Naive thymus-derived CD8-positive, alpha-beta T cell (primary cell): ENCODE data around the gene ASCC1. TPM values are rescaled to one million over a fixed set of nuclear protein-coding genes. Genes with fewer than 3 reads are reported as not detected.

Experiments
- ATAC-seq, 2 donors: fragments of 150-1000 bp; cut with Tn5 transposase in 1 of 2; sonication (Bioruptor Pico), chemical (Tn5 transposase) in 1 of 2; 1 replicate in 1 of 2; 2 replicates in 1 of 2; pipeline ENCODE4 v1.10.0; 2021; ENCODE audit warnings: mild to moderate bottlenecking in 2 of 2, moderate library complexity in 2 of 2
- POLR2A ChIA-PET: fragments of 350-600 bp; sonication (Branson Sonifier 250); formaldehyde crosslinking; loops from one replicate; lab custom pipeline; 2021; ENCODE audit warnings: antibody characterized with exemption; lab: Charles Lee
- DNase-seq, 10 donors: peaks; one replicate each; pipeline versions ENCODE4 v3.0.0 to v3.0.0-alpha.2; 2020 to 2022
- H3K27ac Mint-ChIP-seq, 10 donors: one replicate each; pipeline ENCODE4 v1.8.0; 2020 to 2022; ENCODE audit warnings: mild to moderate bottlenecking in 10 of 10, mixed read lengths in 10 of 10, moderate library complexity in 4 of 10, inconsistent platforms in 1 of 10
- H3K27me3 Mint-ChIP-seq, 5 donors: one replicate each; pipeline ENCODE4 v1.8.0; 2021 to 2022; ENCODE audit warnings: mixed read lengths in 5 of 5
- H3K36me3 Mint-ChIP-seq, 3 donors: one replicate each; pipeline ENCODE4 v1.8.0; 2020 to 2022; ENCODE audit warnings: mixed read lengths in 3 of 3, mild to moderate bottlenecking in 2 of 3, inconsistent platforms in 1 of 3
- H3K4me1 Mint-ChIP-seq, 4 donors: one replicate each; pipeline ENCODE4 v1.8.0; 2021 to 2022; ENCODE audit warnings: mixed read lengths in 4 of 4
- H3K4me3 Mint-ChIP-seq, 10 donors: one replicate each; pipeline ENCODE4 v1.8.0; 2020 to 2022; ENCODE audit warnings: mild to moderate bottlenecking in 10 of 10, mixed read lengths in 10 of 10, moderate library complexity in 6 of 10, inconsistent platforms in 1 of 10
- H3K9me3 Mint-ChIP-seq, 9 donors: one replicate each; pipeline ENCODE4 v1.8.0; 2020 to 2022; ENCODE audit warnings: mixed read lengths in 9 of 9, mild to moderate bottlenecking in 3 of 9, inconsistent platforms in 1 of 9, moderate library complexity in 1 of 9
- polyA plus RNA-seq, 3 donors: library from polyadenylated mRNA; unstranded; fragments of 300-500 nt; fragmentation: Illumina TruSeq; gene quantifications; one replicate each; pipeline ENCODE4 v1.2.3, GENCODE V29; 2021
- total RNA-seq, 8 experiments: library from RNA in 2 of 8; stranded (reverse) in 2 of 8; gene quantifications; one replicate each; pipeline ENCODE4 v1.2.3 and lab custom pipeline; 2021 to 2026

The ASCC1 gene
- 10 to 100 TPM; 23.8 to 24.7 TPM for total RNA-seq
- polyA plus RNA-seq: 10 to 100 TPM; 21.2 to 44.4 (median 31.4) TPM
- total RNA-seq (lab: John Stamatoyannopoulos, UW): 18.7 to 36.0 (median 27.5) reads per million in 6 experiments

GRCh38 chr10:72215611-72216549, at the start of gene ASCC1, which contains the start of gene ANAPC16:
TSS of gene ASCC1 (minus strand) at chr10:72216276. CDS start at chr10:72213298, 2,978 bp downstream.
TSS of gene ANAPC16 (plus strand) at chr10:72216012. CDS start at chr10:72223915, 7,903 bp downstream.
- POLR2A ChIA-PET: interaction anchor here (0.6 to 4.1 kb wide), 49 partner anchors 10 to 1659 kb away, joined by 3 to 74 read pairs (median 5); partner anchors contain the start of genes DDIT4, DNAJB12 and SPOCK2
- ATAC-seq (peak; percentile 79 to 81), DNase-seq (peak; percentile 88 to 99 (median 96))
- Mint-ChIP-seq H3K4me1 (peaks cover 17 to 67% (median 51%) of the 10 kb centered on the region in 4 donors), H3K4me3 (peak within 1 kb of the TSS; percentile 91 to 100 (median 98)), H3K27me3 (no peaks in the 10 kb centered on the region), H3K27ac (peak within 1 kb of the TSS; percentile 94 to 100 (median 99)), H3K36me3 (peaks cover 0 to 32% (median 9%) of the 10 kb centered on the region in 3 donors), H3K9me3 (no peaks in the 10 kb centered on the region)

- H3K27me3 Mint-ChIP-seq: no peaks in the 10 kb centered on the region
- DNase-seq: no peak
- ATAC-seq: no peak
- H3K36me3 Mint-ChIP-seq: no peaks in the 10 kb centered on the region
- H3K9me3 Mint-ChIP-seq: no peaks in the 10 kb centered on the region
- peak overlapping the region in 7 of 10 donors; percentile 29 to 82 (median 64) for H3K27ac Mint-ChIP-seq
- H3K4me1 Mint-ChIP-seq: peaks cover 14 to 56% (median 44%) of the 10 kb centered on the region in 4 donors
- POLR2A ChIA-PET: interaction anchor here (0.5 to 3.3 kb wide), 6 partner anchors 9 to 331 kb away, joined by 3 to 29 read pairs (median 3); partner anchors contain the start of gene DDIT4
- peak overlapping the region in 1 of 10 donors; percentile 6 for H3K4me3 Mint-ChIP-seq
These were observed 49.4 kb upstream of the ASCC1 start for GRCh38 chr10:72265508-72265907.

GRCh38 chr10:72264536-72264935, 48.5 kb upstream of the ASCC1 start:
- no peaks in the 10 kb centered on the region for H3K36me3 Mint-ChIP-seq
- H3K4me3 Mint-ChIP-seq: peak overlapping the region in 2 of 10 donors; percentile 14 to 26
- H3K27ac Mint-ChIP-seq: peak overlapping the region; percentile 39 to 93 (median 81)
- ATAC-seq (no peak), DNase-seq (no peak)
- H3K4me1 Mint-ChIP-seq: peaks cover 20 to 60% (median 50%) of the 10 kb centered on the region in 4 donors
- H3K9me3 Mint-ChIP-seq: no peaks in the 10 kb centered on the region
- H3K27me3 Mint-ChIP-seq: no peaks in the 10 kb centered on the region
- POLR2A ChIA-PET: interaction anchor here (1.2 to 3.3 kb wide), 6 partner anchors 10 to 67 kb away, joined by 3 to 29 read pairs (median 4); partner anchors contain the start of genes ANAPC16, ASCC1 and DDIT4

- POLR2A ChIA-PET: interaction anchor here (0.7 to 3.3 kb wide), 7 partner anchors 10 to 177 kb away, joined by 3 to 29 read pairs (median 3); partner anchors contain the start of genes ANAPC16, ASCC1 and DDIT4
- ATAC-seq: peak; percentile 10 to 28
- Mint-ChIP-seq H3K4me3 (peak overlapping the region; percentile 29 to 81 (median 64)), H3K36me3 (no peaks in the 10 kb centered on the region), H3K27me3 (no peaks in the 10 kb centered on the region), H3K9me3 (no peaks in the 10 kb centered on the region), H3K27ac (peak overlapping the region; percentile 56 to 93 (median 90)), H3K4me1 (peaks cover 24 to 65% (median 57%) of the 10 kb centered on the region in 4 donors)
- peak in 7 of 10 donors; percentile 34 to 77 (median 54) for DNase-seq
These were observed 47.7 kb upstream of the ASCC1 start for GRCh38 chr10:72263613-72264241.

GRCh38 chr10:72261784-72262404, 45.8 kb upstream of the ASCC1 start:
- H3K4me3 Mint-ChIP-seq: peak overlapping the region; percentile 82 to 94 (median 89)
- H3K27ac Mint-ChIP-seq: peak overlapping the region; percentile 87 to 99 (median 94)
- POLR2A ChIA-PET: interaction anchor here (0.5 to 3.3 kb wide), 10 partner anchors 8 to 124 kb away, joined by 3 to 46 read pairs (median 12); partner anchors contain the start of gene DDIT4
- ATAC-seq: no peak
- H3K9me3 Mint-ChIP-seq: no peaks in the 10 kb centered on the region
- H3K36me3 Mint-ChIP-seq: no peaks in the 10 kb centered on the region
- DNase-seq: no peak
- H3K4me1 Mint-ChIP-seq: peaks cover 30 to 74% (median 68%) of the 10 kb centered on the region in 4 donors
- H3K27me3 Mint-ChIP-seq: no peaks in the 10 kb centered on the region

GRCh38 chr10:72260976-72261783, 45.1 kb upstream of the ASCC1 start:
- Mint-ChIP-seq H3K36me3 (no peaks in the 10 kb centered on the region), H3K9me3 (no peaks in the 10 kb centered on the region), H3K27me3 (no peaks in the 10 kb centered on the region), H3K4me1 (peaks cover 33 to 75% (median 73%) of the 10 kb centered on the region in 4 donors), H3K27ac (peak overlapping the region; percentile 87 to 99 (median 94)), H3K4me3 (peak overlapping the region; percentile 82 to 94 (median 89))
- peak; percentile 47 to 54 for ATAC-seq
- DNase-seq: peak in 7 of 10 donors; percentile 56 to 78 (median 63)
- POLR2A ChIA-PET: interaction anchor here (0.6 to 3.3 kb wide), 18 partner anchors 9 to 1922 kb away, joined by 3 to 46 read pairs (median 5); partner anchors contain the start of genes ASCC1 and DDIT4

GRCh38 chr10:72260239-72260975, 44.3 kb upstream of the ASCC1 start:
- Mint-ChIP-seq H3K9me3 (no peaks in the 10 kb centered on the region), H3K4me1 (peaks cover 34 to 79% (median 74%) of the 10 kb centered on the region in 4 donors), H3K27me3 (no peaks in the 10 kb centered on the region), H3K36me3 (no peaks in the 10 kb centered on the region), H3K4me3 (peak overlapping the region; percentile 82 to 94 (median 89)), H3K27ac (peak overlapping the region; percentile 87 to 99 (median 94))
- ATAC-seq (peak; percentile 72 to 75), DNase-seq (peak; percentile 62 to 86 (median 72))
- POLR2A ChIA-PET: interaction anchor here (0.6 to 3.3 kb wide), 20 partner anchors 9 to 1923 kb away, joined by 3 to 46 read pairs (median 5); partner anchors contain the start of genes ANAPC16, ASCC1 and DDIT4

GRCh38 chr10:72259491-72260238, 43.6 kb upstream of the ASCC1 start:
- no peaks in the 10 kb centered on the region for H3K36me3 Mint-ChIP-seq
- H3K9me3 Mint-ChIP-seq: no peaks in the 10 kb centered on the region
- H3K27ac Mint-ChIP-seq: peak overlapping the region; percentile 87 to 99 (median 94)
- H3K27me3 Mint-ChIP-seq: no peaks in the 10 kb centered on the region
- POLR2A ChIA-PET: interaction anchor here (0.6 to 3.3 kb wide), 11 partner anchors 11 to 77 kb away, joined by 3 to 46 read pairs (median 6); partner anchors contain the start of genes ANAPC16, ASCC1 and DDIT4
- H3K4me3 Mint-ChIP-seq: peak overlapping the region; percentile 82 to 94 (median 89)
- DNase-seq: no peak
- no peak for ATAC-seq
- peaks cover 41 to 82% (median 76%) of the 10 kb centered on the region in 4 donors for H3K4me1 Mint-ChIP-seq

- H3K36me3 Mint-ChIP-seq: no peaks in the 10 kb centered on the region
- H3K4me3 Mint-ChIP-seq: peak overlapping the region in 5 of 10 donors; percentile 19 to 48 (median 39)
- no peaks in the 10 kb centered on the region for H3K27me3 Mint-ChIP-seq
- H3K9me3 Mint-ChIP-seq: no peaks in the 10 kb centered on the region
- H3K27ac Mint-ChIP-seq: peak overlapping the region; percentile 27 to 89 (median 78)
- POLR2A ChIA-PET: interaction anchor here (0.6 to 4.0 kb wide), 9 partner anchors 11 to 1985 kb away, joined by 3 to 23 read pairs (median 4); partner anchors contain the start of genes ANAPC16 and ASCC1
- H3K4me1 Mint-ChIP-seq: peaks cover 39 to 77% (median 76%) of the 10 kb centered on the region in 4 donors
- DNase-seq (no peak), ATAC-seq (no peak)
These were observed 42.5 kb upstream of the ASCC1 start for GRCh38 chr10:72258617-72259016.
